ENCODE results near the gene MAPK7. TPM values are rescaled to one million over a fixed set of nuclear protein-coding genes. Genes with fewer than 3 reads are reported as not detected.

Gene MAPK7
- total RNA-seq, 1 experiment from 2014 or later: 40.0 TPM

- no peak overlapping the region for H3K27ac ChIP-seq (ENCODE audit: low read depth, low read length, poor library complexity, severe bottlenecking)
- H3K36me3 ChIP-seq (ENCODE audit: insufficient read depth, low read length, poor library complexity, severe bottlenecking): no peaks in the 10 kb centered on the region
- no peak for DNase-seq (ENCODE audit: low spot score)
- no peaks in the 10 kb centered on the region for H3K9me3 ChIP-seq (ENCODE audit: low read depth, low read length, poor library complexity, severe bottlenecking)
- ChIA-PET POLR2A (ENCODE audit: low non-redundant PET) (no interaction called here), CTCF (no interaction called here)
- no peak overlapping the region for H3K4me3 ChIP-seq (ENCODE audit: low read depth, low read length, poor library complexity, severe bottlenecking)
- H3K27me3 ChIP-seq (replicated peaks; ENCODE audit: insufficient read depth, low read depth, low read length, poor library complexity): no peaks in the 10 kb centered on the region
- no TSS peak for BruUV-seq (replicated peaks)
- peaks cover 4% of the 10 kb centered on the region for H3K4me1 ChIP-seq (ENCODE audit: insufficient read depth, low read length, poor library complexity, severe bottlenecking)
- no peak for TF ChIP-seq CTCF (conservative IDR thresholded peaks at IDR 0.05; ENCODE audit: low read depth, low read length)
- TF ChIP-seq EZH2 (IDR thresholded peaks at IDR 0.05; ENCODE audit: borderline replicate concordance, low read depth, low read length, poor library complexity, severe bottlenecking): no peak
- intact Hi-C loops (cut with micrococcal nuclease; ENCODE audit: unreplicated experiment): no loop called here
These were observed 5.9 kb upstream of the MAPK7 start for GRCh38 chr17:19372439-19372838.

- intact Hi-C loops (cut with micrococcal nuclease; ENCODE audit: unreplicated experiment): no loop called here
- no TSS peak for BruUV-seq (replicated peaks)
- Histone ChIP-seq H3K27me3 (replicated peaks; ENCODE audit: insufficient read depth, low read depth, low read length, poor library complexity) (no peaks in the 10 kb centered on the region), H3K36me3 (ENCODE audit: insufficient read depth, low read length, poor library complexity, severe bottlenecking) (no peaks in the 10 kb centered on the region), H3K27ac (ENCODE audit: low read depth, low read length, poor library complexity, severe bottlenecking) (no peak overlapping the region), H3K4me3 (ENCODE audit: low read depth, low read length, poor library complexity, severe bottlenecking) (no peak overlapping the region), H3K4me1 (ENCODE audit: insufficient read depth, low read length, poor library complexity, severe bottlenecking) (peaks cover 4% of the 10 kb centered on the region), H3K9me3 (ENCODE audit: low read depth, low read length, poor library complexity, severe bottlenecking) (no peaks in the 10 kb centered on the region)
- POLR2A ChIA-PET (ENCODE audit: low non-redundant PET): no interaction called here
- CTCF ChIA-PET: no interaction called here
- DNase-seq (ENCODE audit: low spot score): no peak
- TF ChIP-seq CTCF (conservative IDR thresholded peaks at IDR 0.05; ENCODE audit: low read depth, low read length): no peak
- TF ChIP-seq EZH2 (IDR thresholded peaks at IDR 0.05; ENCODE audit: borderline replicate concordance, low read depth, low read length, poor library complexity, severe bottlenecking): no peak
These were observed 5.3 kb upstream of the MAPK7 start for GRCh38 chr17:19372866-19373504.

GRCh38 chr17:19374136-19374535 is 4.2 kb upstream of the MAPK7 start:
- POLR2A ChIA-PET (ENCODE audit: low non-redundant PET): interaction anchor here (0.6 to 0.7 kb wide), 2 partner anchors 18 to 27 kb away, joined by 3 read pairs; no protein-coding TSS in a partner anchor
- no peak overlapping the region for H3K27ac ChIP-seq (ENCODE audit: low read depth, low read length, poor library complexity, severe bottlenecking)
- H3K27me3 ChIP-seq (replicated peaks; ENCODE audit: insufficient read depth, low read depth, low read length, poor library complexity): no peaks in the 10 kb centered on the region
- peaks cover 4% of the 10 kb centered on the region for H3K4me1 ChIP-seq (ENCODE audit: insufficient read depth, low read length, poor library complexity, severe bottlenecking)
- CTCF ChIA-PET: no interaction called here
- intact Hi-C loops (cut with micrococcal nuclease; ENCODE audit: unreplicated experiment): no loop called here
- TF ChIP-seq EZH2 (IDR thresholded peaks at IDR 0.05; ENCODE audit: borderline replicate concordance, low read depth, low read length, poor library complexity, severe bottlenecking): no peak
- TF ChIP-seq CTCF (conservative IDR thresholded peaks at IDR 0.05; ENCODE audit: low read depth, low read length): no peak
- H3K4me3 ChIP-seq (ENCODE audit: low read depth, low read length, poor library complexity, severe bottlenecking): no peak overlapping the region
- DNase-seq (ENCODE audit: low spot score): no peak
- no peaks in the 10 kb centered on the region for H3K9me3 ChIP-seq (ENCODE audit: low read depth, low read length, poor library complexity, severe bottlenecking)
- no peaks in the 10 kb centered on the region for H3K36me3 ChIP-seq (ENCODE audit: insufficient read depth, low read length, poor library complexity, severe bottlenecking)
- BruUV-seq (replicated peaks): no TSS peak
